BLaER1 treated with 17β-estradiol and CSF1 and Interleukin-3, amounts not matched to agents 10 nM and 100 nM (cell line): ENCODE measurements around the gene KCNAB1.

Experiments used
- H3K27ac ChIP-seq, 11 experiments: shearing (Covaris generic); formaldehyde crosslinking; 2 replicates each; pipeline ENCODE4 v1.8.1; 2022
- H3K27me3 ChIP-seq, 11 experiments: shearing (Covaris generic); formaldehyde crosslinking; 2 replicates each; pipeline ENCODE4 v1.8.1; 2022
- H3K36me3 ChIP-seq, 11 experiments: shearing (Covaris generic); formaldehyde crosslinking; 2 replicates each; pipeline ENCODE4 v1.8.1; 2022
- H3K4me1 ChIP-seq, 10 experiments: shearing (Covaris generic); formaldehyde crosslinking; 2 replicates each; pipeline ENCODE4 v1.8.1; 2022
- H3K4me2 ChIP-seq, 11 experiments: shearing (Covaris generic); formaldehyde crosslinking; 2 replicates each; pipeline ENCODE4 v1.8.1; 2022
- H3K4me3 ChIP-seq, 10 experiments: shearing (Covaris generic); formaldehyde crosslinking; 2 replicates each; pipeline ENCODE4 v1.8.1; 2022
- H3K9ac ChIP-seq, 11 experiments: shearing (Covaris generic); formaldehyde crosslinking; 2 replicates each; pipeline ENCODE4 v1.8.1; 2022
- H3K9me3 ChIP-seq, 11 experiments: shearing (Covaris generic); formaldehyde crosslinking; replicated peaks in 1 of 11; 2 replicates each; pipeline ENCODE4 v1.8.1; 2022
- H4K20me1 ChIP-seq, 11 experiments: shearing (Covaris generic); formaldehyde crosslinking; 2 replicates each; pipeline ENCODE4 v1.8.1; 2022
- Cebpa-rat ChIP-seq, 11 experiments: shearing (Covaris generic); IDR thresholded peaks; 2 replicates each; pipeline ENCODE4 v1.8.1; 2022

KCNAB1 gene

DNA sequence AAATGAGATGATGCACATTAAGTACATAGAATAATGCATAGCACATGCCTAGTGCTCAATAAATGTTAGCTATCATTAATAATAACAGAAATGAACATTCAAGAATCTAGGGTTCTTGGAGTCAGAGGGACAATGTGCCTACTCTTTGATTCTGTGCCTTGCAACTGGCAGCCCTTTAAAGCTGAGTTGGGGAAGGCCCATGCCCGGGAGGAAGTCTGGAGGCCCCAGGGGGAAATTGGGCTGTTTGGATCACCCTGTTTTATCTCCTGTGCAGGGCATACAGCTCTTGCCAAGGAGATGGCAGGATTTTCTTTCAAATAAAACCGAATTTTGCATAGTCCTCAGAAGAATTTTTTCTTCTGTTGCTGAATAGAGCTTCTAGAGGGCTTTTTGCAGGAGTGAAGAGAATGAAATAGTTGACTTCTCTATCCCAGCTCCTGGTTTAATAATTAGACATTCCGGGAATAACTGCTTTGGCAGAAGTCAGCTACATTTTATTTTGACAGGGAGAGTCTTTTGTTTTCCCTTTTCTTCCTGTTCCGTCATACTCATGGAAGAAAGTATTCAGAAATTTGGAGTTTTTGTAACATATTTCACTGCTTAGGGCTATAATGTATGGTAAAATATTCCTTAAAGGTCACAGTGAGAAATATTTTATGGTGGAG, 18.0 kb upstream of the KCNAB1 start:
- H3K4me2 ChIP-seq = no peak overlapping the region
- H3K27me3 ChIP-seq = no peaks in the 10 kb centered on the region
- H3K27ac ChIP-seq = no peak overlapping the region
- H3K4me3 ChIP-seq = no peak overlapping the region
- H3K4me1 ChIP-seq = peaks cover 0 to 9% (median 0%) of the 10 kb centered on the region in 10 experiments; a peak in 4 of 20 replicates
- H3K36me3 ChIP-seq = no peaks in the 10 kb centered on the region
- H3K9me3 ChIP-seq = peaks cover 0 to 16% (median 6%) of the 10 kb centered on the region in 11 experiments; a peak in 7 of 22 replicates
- TF ChIP-seq Cebpa-rat (IDR thresholded peaks at IDR 0.05) = no peak
- no peak overlapping the region for H3K9ac ChIP-seq
- H4K20me1 ChIP-seq = no peaks in the 10 kb centered on the region

DNA sequence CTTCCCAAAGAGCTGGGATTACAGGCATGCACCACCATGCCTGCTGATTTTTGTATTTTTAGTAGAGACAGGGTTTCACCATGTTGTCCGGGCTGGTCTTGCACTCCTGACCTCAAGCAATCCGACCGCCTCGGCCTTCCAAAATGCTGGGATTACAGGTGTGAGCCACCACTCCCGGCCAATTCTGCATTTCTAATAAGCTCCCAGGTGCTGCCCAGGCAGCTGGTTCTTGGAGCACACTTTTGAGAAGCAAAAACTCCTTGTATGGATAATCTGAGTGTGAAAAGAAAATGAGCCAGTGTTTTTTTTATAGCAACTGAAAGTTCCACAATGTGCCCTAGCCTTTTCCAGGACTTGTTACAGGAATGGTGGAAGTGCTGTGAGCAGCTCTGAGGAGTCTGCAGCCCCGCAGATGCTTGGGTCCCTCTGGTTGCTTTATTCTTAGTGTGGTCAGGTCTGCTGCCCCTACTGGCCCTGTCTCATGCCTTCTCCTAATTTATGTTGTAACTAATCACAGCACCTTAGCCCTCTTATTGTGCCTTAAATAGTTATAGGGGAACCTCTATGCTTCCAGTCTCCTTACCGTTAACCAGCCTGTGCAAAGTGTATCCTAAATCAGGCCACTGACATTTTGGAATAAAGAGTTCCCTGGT, 13.5 kb upstream of the KCNAB1 start:
- peaks cover 0 to 9% (median 0%) of the 10 kb centered on the region in 10 experiments; a peak in 5 of 20 replicates for H3K4me1 ChIP-seq
- TF ChIP-seq Cebpa-rat (IDR thresholded peaks at IDR 0.05) = no peak
- no peaks in the 10 kb centered on the region for H4K20me1 ChIP-seq
- no peak overlapping the region for H3K4me3 ChIP-seq
- H3K36me3 ChIP-seq = no peaks in the 10 kb centered on the region
- H3K27me3 ChIP-seq = no peaks in the 10 kb centered on the region
- no peak overlapping the region for H3K9ac ChIP-seq
- H3K4me2 ChIP-seq = no peak overlapping the region
- no peaks in the 10 kb centered on the region for H3K9me3 ChIP-seq
- H3K27ac ChIP-seq = no peak overlapping the region

DNA sequence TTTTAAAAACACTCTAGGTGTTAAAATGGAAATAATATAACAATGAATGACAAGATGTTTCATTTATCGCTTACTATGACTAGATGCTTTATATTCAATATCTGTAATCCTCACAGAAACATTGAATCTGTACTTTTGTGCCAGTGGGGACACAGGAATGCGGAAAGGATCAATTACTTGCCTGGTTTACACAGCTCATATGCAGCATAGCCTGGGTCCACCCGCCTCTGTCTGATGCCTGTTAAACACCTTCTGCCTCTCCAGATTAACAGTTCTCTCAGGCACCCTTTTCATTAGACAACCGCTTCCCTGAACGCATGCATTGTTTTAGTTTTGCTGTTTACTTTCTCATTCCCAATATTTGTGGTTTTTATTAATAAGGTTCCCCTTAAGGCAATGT, 12.9 kb upstream of the KCNAB1 start:
- no peak for TF ChIP-seq Cebpa-rat (IDR thresholded peaks at IDR 0.05)
- peaks cover 0 to 9% (median 0%) of the 10 kb centered on the region in 10 experiments; a peak in 5 of 20 replicates for H3K4me1 ChIP-seq
- no peak overlapping the region for H3K4me3 ChIP-seq

DNA sequence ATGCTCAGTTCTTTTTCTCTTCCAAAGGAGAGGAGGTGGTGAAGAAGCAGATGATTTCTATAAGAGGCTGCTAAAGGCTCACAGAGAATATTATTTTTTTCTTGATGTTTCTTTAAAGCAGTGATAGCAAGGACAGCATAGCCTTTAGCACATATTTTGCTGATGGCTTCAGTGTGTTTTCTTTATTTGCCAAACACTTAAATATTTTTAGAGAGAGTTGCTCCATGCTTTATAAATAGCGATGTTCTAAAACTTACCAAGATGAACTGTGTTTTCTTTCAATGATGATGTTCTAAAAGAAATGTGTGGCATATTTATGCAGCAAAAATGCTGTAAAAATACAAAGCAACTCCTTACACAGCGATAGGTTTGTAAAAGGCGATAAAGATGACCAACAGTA, 11.8 kb upstream of the KCNAB1 start:
- no peaks in the 10 kb centered on the region for H4K20me1 ChIP-seq
- H3K36me3 ChIP-seq = no peaks in the 10 kb centered on the region
- H3K9ac ChIP-seq = no peak overlapping the region
- H3K27ac ChIP-seq = no peak overlapping the region
- H3K9me3 ChIP-seq = no peaks in the 10 kb centered on the region
- H3K4me1 ChIP-seq = peaks cover 0 to 9% (median 0%) of the 10 kb centered on the region in 10 experiments; a peak in 4 of 20 replicates
- no peak for TF ChIP-seq Cebpa-rat (IDR thresholded peaks at IDR 0.05)
- no peak overlapping the region for H3K4me3 ChIP-seq
- no peak overlapping the region for H3K4me2 ChIP-seq
- no peaks in the 10 kb centered on the region for H3K27me3 ChIP-seq

More for the DNA sequence above, 12.9 kb upstream of the KCNAB1 start:
- H3K27me3 ChIP-seq = no peaks in the 10 kb centered on the region
- H3K9ac ChIP-seq = no peak overlapping the region
- H3K9me3 ChIP-seq = no peaks in the 10 kb centered on the region
- H3K36me3 ChIP-seq = no peaks in the 10 kb centered on the region
- no peak overlapping the region for H3K27ac ChIP-seq
- H3K4me2 ChIP-seq = no peak overlapping the region
- no peaks in the 10 kb centered on the region for H4K20me1 ChIP-seq

DNA sequence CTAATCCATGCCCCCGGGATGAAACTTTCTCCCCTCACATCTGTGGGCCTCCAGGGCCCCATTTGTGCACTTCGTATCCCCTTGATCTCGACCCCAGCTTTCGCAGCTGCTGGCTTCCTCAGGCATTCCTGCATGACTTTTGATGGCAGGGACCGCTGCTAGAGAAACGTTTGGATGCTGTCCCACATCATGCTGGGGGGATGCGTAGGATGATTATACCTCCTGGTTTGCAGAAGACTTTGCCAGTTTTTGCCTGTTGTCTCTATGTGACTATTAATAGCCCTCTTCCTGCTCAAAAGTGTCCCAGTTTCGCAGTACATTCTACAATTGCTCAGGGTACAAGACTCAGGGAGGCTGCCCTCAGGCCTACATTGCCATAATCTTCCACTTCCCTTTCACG, 10.4 kb upstream of the KCNAB1 start:
- Histone ChIP-seq H3K4me2 (no peak overlapping the region), H3K9me3 (no peaks in the 10 kb centered on the region), H3K4me3 (no peak overlapping the region), H3K27me3 (no peaks in the 10 kb centered on the region), H3K36me3 (no peaks in the 10 kb centered on the region), H3K9ac (no peak overlapping the region), H4K20me1 (no peaks in the 10 kb centered on the region), H3K4me1 (peaks cover 0 to 4% (median 0%) of the 10 kb centered on the region in 10 experiments; a peak in 3 of 20 replicates), H3K27ac (no peak overlapping the region)
- no peak for TF ChIP-seq Cebpa-rat (IDR thresholded peaks at IDR 0.05)

DNA sequence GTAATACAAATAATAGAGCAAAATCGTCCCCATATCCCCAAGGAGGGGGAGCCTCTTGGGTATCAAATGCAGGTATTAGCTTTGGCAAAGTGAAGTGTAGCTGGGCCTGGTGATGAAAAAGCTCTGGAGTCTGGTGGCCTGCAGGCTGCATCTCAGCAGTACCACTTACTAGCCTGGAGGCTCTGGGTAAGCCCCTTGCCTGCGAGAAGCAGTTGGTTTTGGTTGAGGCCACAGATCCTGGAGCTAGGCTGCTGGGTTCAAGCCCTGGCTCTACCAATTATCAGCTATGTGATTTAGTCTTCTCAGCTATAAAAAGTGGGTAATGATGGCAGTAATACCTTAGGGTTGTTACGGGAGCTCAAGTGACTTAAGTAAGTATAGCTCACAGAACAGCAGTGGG, 6.1 kb downstream of the KCNAB1 start:
- no peak for TF ChIP-seq Cebpa-rat (IDR thresholded peaks at IDR 0.05)
- Histone ChIP-seq H4K20me1 (no peaks in the 10 kb centered on the region), H3K36me3 (no peaks in the 10 kb centered on the region), H3K9ac (no peak overlapping the region), H3K4me1 (no peaks in the 10 kb centered on the region), H3K27me3 (no peaks in the 10 kb centered on the region), H3K27ac (no peak overlapping the region), H3K4me3 (no peak overlapping the region), H3K9me3 (no peaks in the 10 kb centered on the region), H3K4me2 (no peak overlapping the region)

DNA sequence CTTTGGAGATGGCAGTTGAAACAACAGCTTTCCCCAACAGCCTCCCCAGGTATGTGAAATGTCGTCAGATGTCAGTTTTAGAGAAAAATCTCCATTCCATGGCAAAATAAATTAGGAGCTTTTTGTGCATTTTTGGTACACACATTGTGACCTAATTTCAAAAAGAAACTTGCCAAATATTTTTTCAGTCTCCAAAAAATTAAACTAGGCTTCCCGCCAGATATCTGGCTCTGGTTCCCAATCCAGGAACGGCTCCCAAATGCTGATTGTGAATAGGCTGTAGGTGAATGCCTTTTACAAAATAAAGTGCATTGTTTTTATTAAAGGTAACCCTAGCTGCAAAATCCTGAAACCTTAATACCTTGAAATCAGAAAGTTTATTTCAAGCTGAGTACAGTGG, 10.9 kb downstream of the KCNAB1 start:
- Histone ChIP-seq H3K36me3 (no peaks in the 10 kb centered on the region), H4K20me1 (no peaks in the 10 kb centered on the region), H3K4me1 (no peaks in the 10 kb centered on the region), H3K9ac (no peak overlapping the region), H3K27me3 (no peaks in the 10 kb centered on the region), H3K9me3 (no peaks in the 10 kb centered on the region), H3K4me2 (no peak overlapping the region), H3K27ac (no peak overlapping the region), H3K4me3 (no peak overlapping the region)
- TF ChIP-seq Cebpa-rat (IDR thresholded peaks at IDR 0.05) = no peak

DNA sequence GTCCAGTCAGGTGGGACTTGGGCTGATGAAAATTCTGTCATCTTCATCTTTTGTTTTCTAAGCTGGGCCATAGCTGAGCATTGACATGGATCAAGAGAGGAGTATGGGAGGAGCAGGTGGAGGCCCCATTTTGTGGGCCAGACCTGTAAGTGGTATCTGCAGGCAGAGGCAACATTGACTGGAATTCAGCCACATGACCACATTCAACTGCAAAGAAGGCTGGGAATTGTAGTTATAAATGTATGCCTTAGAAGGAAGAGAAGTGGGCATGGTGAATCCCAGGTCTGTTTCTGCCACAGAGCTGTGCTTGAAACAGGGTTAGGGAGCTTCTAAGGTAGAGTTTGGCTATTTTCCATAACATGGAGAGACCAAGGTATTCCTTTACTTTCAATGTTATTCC, 11.4 kb downstream of the KCNAB1 start:
- Histone ChIP-seq H3K4me2 (no peak overlapping the region), H3K27me3 (no peaks in the 10 kb centered on the region), H3K4me3 (no peak overlapping the region)

DNA sequence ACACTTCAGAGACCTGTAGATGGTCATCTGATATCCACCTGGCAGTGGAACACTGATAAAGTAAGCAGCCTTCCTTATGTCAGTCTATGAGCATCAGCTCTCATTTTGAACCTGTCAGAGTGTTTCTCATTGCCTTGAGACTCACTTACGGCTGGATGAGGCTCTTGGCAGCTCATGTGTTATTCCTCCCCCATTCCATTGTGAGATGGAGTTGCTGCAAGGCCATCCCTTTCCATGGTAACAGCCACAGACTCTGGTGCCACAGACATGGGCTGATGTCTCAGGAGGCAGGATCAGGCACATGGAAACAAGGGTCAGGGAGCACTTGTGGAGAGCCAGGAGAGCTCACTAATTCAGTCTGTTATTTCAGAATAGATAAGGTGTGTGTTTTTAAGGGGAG, 11.9 kb downstream of the KCNAB1 start:
- Histone ChIP-seq H3K4me3 (no peak overlapping the region), H3K4me2 (no peak overlapping the region), H3K4me1 (no peaks in the 10 kb centered on the region), H3K9me3 (no peaks in the 10 kb centered on the region), H3K27ac (no peak overlapping the region), H3K36me3 (no peaks in the 10 kb centered on the region), H3K9ac (no peak overlapping the region), H3K27me3 (no peaks in the 10 kb centered on the region), H4K20me1 (no peaks in the 10 kb centered on the region)
- TF ChIP-seq Cebpa-rat (IDR thresholded peaks at IDR 0.05) = no peak

More for the DNA sequence above, 11.4 kb downstream of the KCNAB1 start:
- Histone ChIP-seq H3K9ac (no peak overlapping the region), H3K4me1 (no peaks in the 10 kb centered on the region), H3K27ac (no peak overlapping the region), H3K36me3 (no peaks in the 10 kb centered on the region), H4K20me1 (no peaks in the 10 kb centered on the region), H3K9me3 (no peaks in the 10 kb centered on the region)
- TF ChIP-seq Cebpa-rat (IDR thresholded peaks at IDR 0.05) = no peak

DNA sequence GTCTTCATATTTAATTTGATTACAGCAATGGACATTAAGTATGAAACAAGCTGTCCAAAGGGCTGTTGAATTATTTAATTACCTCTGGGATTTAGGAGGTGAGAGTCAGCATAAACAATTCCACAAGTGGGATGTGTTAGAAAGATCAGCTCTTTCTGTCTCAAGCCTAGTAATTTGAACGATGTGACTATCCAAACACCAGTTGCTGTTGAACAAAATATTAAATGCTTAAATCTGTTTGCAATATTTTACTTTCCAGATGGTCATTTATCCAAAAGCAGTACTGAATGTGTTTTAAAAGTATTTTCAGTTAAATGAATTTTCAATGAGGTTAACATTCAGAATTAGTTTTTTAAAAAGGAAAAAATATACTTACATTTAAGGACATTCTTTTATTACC, 12.7 kb downstream of the KCNAB1 start:
- no peaks in the 10 kb centered on the region for H3K36me3 ChIP-seq

More for the DNA sequence above, 12.7 kb downstream of the KCNAB1 start:
- no peak for TF ChIP-seq Cebpa-rat (IDR thresholded peaks at IDR 0.05)
- H3K27ac ChIP-seq = no peak overlapping the region
- no peaks in the 10 kb centered on the region for H3K4me1 ChIP-seq
- H4K20me1 ChIP-seq = no peaks in the 10 kb centered on the region
- H3K9me3 ChIP-seq = no peaks in the 10 kb centered on the region
- H3K4me2 ChIP-seq = no peak overlapping the region
- no peaks in the 10 kb centered on the region for H3K27me3 ChIP-seq
- H3K4me3 ChIP-seq = no peak overlapping the region
- no peak overlapping the region for H3K9ac ChIP-seq
